ENCODE results near the gene ING4. TPM values are rescaled to one million over a fixed set of nuclear protein-coding genes. Genes with fewer than 3 reads are reported as not detected.

Gene ING4
- total and polyA plus RNA-seq, 2 donors (not counting 3 experiments of a cell fraction or from before 2014, with no cell fraction given): 34.7 to 52.0 TPM

GRCh38 chr12:6604259-6605029 is 58.5 kb downstream of the ING4 start:
- Histone ChIP-seq H2AFZ (ENCODE audit: low read depth, low read length) (no peak overlapping the region), H3K4me2 (ENCODE audit: insufficient read depth, low read length) (peak overlapping the region; percentile 91), H3K9me1 (replicated peaks; ENCODE audit: control insufficient read depth, extremely low read depth, insufficient read depth, low read length) (no peaks in the 10 kb centered on the region), H3K36me3 (ENCODE audit: control insufficient read depth in 2 of 2, extremely low read depth in 1 of 2, insufficient read depth in 2 of 2, low read length in 2 of 2) (peaks cover 25 to 30% of the 10 kb centered on the region in 2 experiments), H3K27ac (ENCODE audit: insufficient read depth, low read depth, low read length) (no peak overlapping the region), H3K27me3 (ENCODE audit: control insufficient read depth in 2 of 2, insufficient read depth in 2 of 2, low read length in 2 of 2) (no peaks in the 10 kb centered on the region), H3K4me3 (replicated peaks in 1 of 3; ENCODE audit: insufficient read depth in 1 of 3, low read depth in 1 of 3, low read length in 3 of 3) (peak overlapping the region in 2 of 3 experiments; percentile 1 to 87), H4K20me1 (replicated peaks; ENCODE audit: control insufficient read depth, extremely low read depth, insufficient read depth, low read length) (no peaks in the 10 kb centered on the region), H3K9me3 (replicated peaks; ENCODE audit: control insufficient read depth, insufficient read depth, low read length) (no peaks in the 10 kb centered on the region), H3K9ac (replicated peaks; ENCODE audit: extremely low read depth, insufficient read depth, low read length) (no peak overlapping the region), H3K4me1 (ENCODE audit: control insufficient read depth, extremely low read depth, insufficient read depth, low read length) (peaks cover 30% of the 10 kb centered on the region), H3K79me2 (ENCODE audit: control insufficient read depth, insufficient read depth, low read length) (peaks cover 50% of the 10 kb centered on the region)
- BruUV-seq (replicated peaks): TSS peak; percentile 15
- dilution Hi-C loops (cut with MboI; ENCODE audit: extremely low pct_ligation_motif_present, low sequenced_read_pairs) (no loop called here), intact Hi-C loops (cut with micrococcal nuclease) (no loop called here)
- FAIRE-seq (peak; percentile 18), DNase-seq (ENCODE audit: low read depth, low spot score) (no peak)
- ChIA-PET CTCF (interaction anchor here (0.6 to 1.8 kb wide), 5 partner anchors 9 to 162 kb away, joined by 3 to 6 read pairs (median 4); no protein-coding TSS in a partner anchor), POLR2A (no interaction called here)
- TF ChIP-seq EZH2 (IDR thresholded peaks at IDR 0.05; ENCODE audit: borderline replicate concordance, low read depth, low read length, severe bottlenecking) (no peak), GATA2 (IDR thresholded peaks at IDR 0.05; ENCODE audit: insufficient read depth, insufficient read length, low read depth, low read length) (no peak)
- TF ChIP-seq, protein P1, sequence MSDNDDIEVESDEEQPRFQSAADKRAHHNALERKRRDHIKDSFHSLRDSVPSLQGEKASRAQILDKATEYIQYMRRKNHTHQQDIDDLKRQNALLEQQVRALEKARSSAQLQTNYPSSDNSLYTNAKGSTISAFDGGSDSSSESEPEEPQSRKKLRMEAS (IDR thresholded peaks at IDR 0.05; ENCODE audit: insufficient read depth, insufficient read length): no peak

DNA sequence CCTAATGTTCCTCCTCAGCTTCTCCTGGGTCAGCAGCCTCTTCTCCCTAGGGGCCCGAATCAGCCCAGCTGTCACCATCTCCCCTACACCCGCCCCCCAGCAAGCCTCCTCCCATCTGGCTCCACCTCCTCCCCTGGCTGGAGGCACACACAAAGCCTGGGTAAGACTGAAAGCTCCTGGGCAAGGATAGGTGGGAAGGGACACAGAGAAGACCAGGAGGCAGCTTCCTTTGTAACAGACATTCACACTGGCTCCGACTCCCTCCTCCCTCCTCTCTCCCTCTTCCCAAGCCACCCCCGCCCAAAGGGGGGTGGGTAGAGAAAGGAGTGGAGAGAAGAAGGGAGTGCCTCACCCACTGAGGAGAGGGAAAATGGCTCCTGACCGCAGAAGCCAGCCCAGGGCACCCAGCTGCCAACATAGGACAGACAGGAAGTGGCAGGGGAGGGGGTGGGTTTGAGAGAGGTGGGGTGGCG is 59.8 kb downstream of the ING4 start:
- intact Hi-C loops (cut with micrococcal nuclease): no loop called here
- dilution Hi-C loops (cut with MboI; ENCODE audit: extremely low pct_ligation_motif_present, low sequenced_read_pairs): no loop called here

More for the DNA sequence above, 59.8 kb downstream of the ING4 start:
- Histone ChIP-seq H3K27me3 (ENCODE audit: control insufficient read depth in 2 of 2, insufficient read depth in 2 of 2, low read length in 2 of 2) (no peaks in the 10 kb centered on the region), H3K36me3 (ENCODE audit: control insufficient read depth in 2 of 2, extremely low read depth in 1 of 2, insufficient read depth in 2 of 2, low read length in 2 of 2) (peaks cover 27 to 37% of the 10 kb centered on the region in 2 experiments), H3K79me2 (ENCODE audit: control insufficient read depth, insufficient read depth, low read length) (peaks cover 50% of the 10 kb centered on the region), H3K9me1 (replicated peaks; ENCODE audit: control insufficient read depth, extremely low read depth, insufficient read depth, low read length) (no peaks in the 10 kb centered on the region), H3K9me3 (replicated peaks; ENCODE audit: control insufficient read depth, insufficient read depth, low read length) (no peaks in the 10 kb centered on the region), H3K4me2 (ENCODE audit: insufficient read depth, low read length) (no peak overlapping the region), H3K9ac (replicated peaks; ENCODE audit: extremely low read depth, insufficient read depth, low read length) (no peak overlapping the region), H3K4me1 (ENCODE audit: control insufficient read depth, extremely low read depth, insufficient read depth, low read length) (peaks cover 30% of the 10 kb centered on the region), H3K4me3 (replicated peaks in 1 of 3; ENCODE audit: insufficient read depth in 1 of 3, low read depth in 1 of 3, low read length in 3 of 3) (no peak overlapping the region), H3K27ac (ENCODE audit: insufficient read depth, low read depth, low read length) (no peak overlapping the region), H2AFZ (ENCODE audit: low read depth, low read length) (no peak overlapping the region), H4K20me1 (replicated peaks; ENCODE audit: control insufficient read depth, extremely low read depth, insufficient read depth, low read length) (no peaks in the 10 kb centered on the region)
- TF ChIP-seq GATA2 (IDR thresholded peaks at IDR 0.05; ENCODE audit: insufficient read depth, insufficient read length, low read depth, low read length) (no peak), POLR2A (IDR thresholded peaks at IDR 0.05; ENCODE audit: low read depth, low read length) (no peak), FOS (IDR thresholded peaks at IDR 0.05; ENCODE audit: borderline replicate concordance, insufficient read depth, low read length) (no peak), EZH2 (IDR thresholded peaks at IDR 0.05; ENCODE audit: borderline replicate concordance, low read depth, low read length, severe bottlenecking) (no peak), JUN (IDR thresholded peaks at IDR 0.05; ENCODE audit: borderline replicate concordance, insufficient read depth, insufficient read length, low read depth) (no peak), CTCF (IDR thresholded peaks at IDR 0.05; ENCODE audit: extremely low read depth in 1 of 2, insufficient read depth in 1 of 2, low read depth in 1 of 2, low read length in 2 of 2) (no peak), MYC (IDR thresholded peaks at IDR 0.05; ENCODE audit: low read depth, low read length) (no peak), POLR2AphosphoS5 (IDR thresholded peaks at IDR 0.05; ENCODE audit: insufficient read depth, low read depth, low read length) (no peak)
- TF ChIP-seq, protein P1 (IDR thresholded peaks at IDR 0.05; ENCODE audit: insufficient read depth, insufficient read length): no peak
- BruUV-seq (replicated peaks): no TSS peak
- ChIA-PET CTCF (interaction anchor here (0.8 to 1.8 kb wide), 6 partner anchors 8 to 95 kb away, joined by 3 to 7 read pairs (median 3); no protein-coding TSS in a partner anchor), POLR2A (no interaction called here)
- DNase-seq (ENCODE audit: low read depth, low spot score): peak; percentile 13
- FAIRE-seq: no peak
